Measurements from ENCODE around the gene PPRC1.
A peak's percentile ranks its signal among the peaks of the same experiment; 100 is the strongest.
"Not testable (repeated sequence)": the region's sequence is repeated elsewhere in the genome, so short reads cannot be mapped to it uniquely, and the experiment has no call there.

Gene PPRC1

GRCh38 chr10:102185811-102186527 is 53.1 kb downstream of the PPRC1 start:
- DNase-seq (ENCODE audit: low spot score) = no peak
- TF ChIP-seq CTCF (IDR thresholded peaks at IDR 0.05; ENCODE audit: extremely low read depth, missing control alignments) = no peak

GRCh38 chr10:102188298-102188940 is 55.6 kb downstream of the PPRC1 start:
- no peak for DNase-seq (ENCODE audit: low spot score)
- no peak for TF ChIP-seq CTCF (IDR thresholded peaks at IDR 0.05; ENCODE audit: extremely low read depth, missing control alignments)

GRCh38 chr10:102188941-102189898 is 56.4 kb downstream of the PPRC1 start:
- not testable (repeated sequence) for DNase-seq (ENCODE audit: low spot score)

GRCh38 chr10:102191956-102192355 is 59.1 kb downstream of the PPRC1 start:
- no peak for TF ChIP-seq CTCF (IDR thresholded peaks at IDR 0.05; ENCODE audit: extremely low read depth, missing control alignments)
- no peak for DNase-seq (ENCODE audit: low spot score)

- no peak for DNase-seq (ENCODE audit: low spot score)
- TF ChIP-seq CTCF (IDR thresholded peaks at IDR 0.05; ENCODE audit: extremely low read depth, missing control alignments) = no peak
Observed at GRCh38 chr10:102195296-102195870, 62.5 kb downstream of the PPRC1 start.

- peak; percentile 46 for DNase-seq (ENCODE audit: low spot score)
- no peak for TF ChIP-seq CTCF (IDR thresholded peaks at IDR 0.05; ENCODE audit: extremely low read depth, missing control alignments)
Observed at GRCh38 chr10:102196893-102197292, 64.1 kb downstream of the PPRC1 start.

- no peak for TF ChIP-seq CTCF (IDR thresholded peaks at IDR 0.05; ENCODE audit: extremely low read depth, missing control alignments)
- DNase-seq (ENCODE audit: low spot score) = no peak
Observed at GRCh38 chr10:102198027-102198426, 65.2 kb downstream of the PPRC1 start.
